Measurements from ENCODE around the gene ATRN. TPM values are rescaled to one million over a fixed set of nuclear protein-coding genes. Genes with fewer than 3 reads are reported as not detected.

The ATRN gene
- total RNA-seq, 1 donor from 2014 or later: 23.6 TPM

DNA sequence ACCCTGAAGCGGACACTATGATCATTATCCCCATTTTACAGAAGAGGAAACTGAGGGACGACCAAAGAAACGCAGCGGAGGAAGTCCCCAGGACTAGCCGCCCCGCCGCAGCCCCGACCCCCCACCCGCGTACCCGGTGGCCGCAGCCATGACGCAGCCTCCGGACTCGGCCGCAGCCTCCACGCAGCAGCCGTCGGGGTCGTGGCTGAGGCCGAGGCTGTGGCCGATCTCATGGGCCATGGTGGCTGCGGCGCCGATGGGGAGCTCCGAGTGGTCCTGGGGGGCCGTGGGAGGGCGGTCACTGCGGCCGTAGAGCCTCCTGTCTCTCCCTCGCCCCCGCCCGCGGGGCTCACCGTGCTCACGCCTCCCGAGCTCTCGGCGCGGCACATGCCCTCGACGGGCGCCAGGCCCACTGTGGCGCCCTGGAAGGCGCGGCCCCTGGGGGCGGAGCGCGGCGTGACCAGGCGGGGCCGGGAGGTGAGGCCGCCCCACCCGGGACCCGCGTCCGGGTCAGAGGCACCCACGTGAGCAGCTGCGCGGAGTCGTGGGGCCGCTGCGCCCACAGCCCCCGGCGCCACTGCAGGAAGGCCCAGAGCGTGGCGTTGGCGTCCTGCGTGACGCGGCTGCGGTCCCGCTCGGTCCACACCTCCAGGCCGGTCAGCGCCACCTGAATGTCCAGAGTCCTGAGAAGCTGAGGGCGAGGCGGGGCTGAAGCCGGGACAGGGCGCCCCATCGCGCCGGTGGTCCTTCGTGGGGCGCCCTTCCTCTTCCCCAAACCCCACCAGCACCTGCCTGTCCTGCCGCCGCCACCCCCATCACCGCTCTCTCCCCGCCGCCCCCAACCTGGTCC, 202.6 kb downstream of the ATRN start:
- DNase-seq (ENCODE audit: low spot score): no peak

DNA sequence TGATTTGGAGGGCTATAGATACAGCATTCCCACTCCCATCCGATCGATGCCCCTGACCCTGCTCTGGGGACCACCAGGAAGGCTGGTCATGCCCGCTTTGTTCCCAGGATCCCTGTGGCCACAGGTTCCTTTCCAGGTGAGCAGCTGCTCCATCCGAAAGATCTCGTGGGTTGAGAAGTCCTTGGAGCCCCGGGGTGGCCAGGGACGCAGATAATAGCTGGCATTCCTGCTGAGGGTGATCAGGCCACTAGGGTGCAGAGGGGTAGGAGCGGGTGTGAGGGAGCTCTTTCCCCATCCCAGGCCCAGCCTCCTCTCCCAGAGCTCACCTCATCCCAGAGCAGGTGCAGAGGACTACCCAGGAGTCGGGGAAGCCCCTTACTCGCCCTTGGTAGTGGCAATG, 203.6 kb downstream of the ATRN start:
- DNase-seq (ENCODE audit: low spot score): no peak

DNA sequence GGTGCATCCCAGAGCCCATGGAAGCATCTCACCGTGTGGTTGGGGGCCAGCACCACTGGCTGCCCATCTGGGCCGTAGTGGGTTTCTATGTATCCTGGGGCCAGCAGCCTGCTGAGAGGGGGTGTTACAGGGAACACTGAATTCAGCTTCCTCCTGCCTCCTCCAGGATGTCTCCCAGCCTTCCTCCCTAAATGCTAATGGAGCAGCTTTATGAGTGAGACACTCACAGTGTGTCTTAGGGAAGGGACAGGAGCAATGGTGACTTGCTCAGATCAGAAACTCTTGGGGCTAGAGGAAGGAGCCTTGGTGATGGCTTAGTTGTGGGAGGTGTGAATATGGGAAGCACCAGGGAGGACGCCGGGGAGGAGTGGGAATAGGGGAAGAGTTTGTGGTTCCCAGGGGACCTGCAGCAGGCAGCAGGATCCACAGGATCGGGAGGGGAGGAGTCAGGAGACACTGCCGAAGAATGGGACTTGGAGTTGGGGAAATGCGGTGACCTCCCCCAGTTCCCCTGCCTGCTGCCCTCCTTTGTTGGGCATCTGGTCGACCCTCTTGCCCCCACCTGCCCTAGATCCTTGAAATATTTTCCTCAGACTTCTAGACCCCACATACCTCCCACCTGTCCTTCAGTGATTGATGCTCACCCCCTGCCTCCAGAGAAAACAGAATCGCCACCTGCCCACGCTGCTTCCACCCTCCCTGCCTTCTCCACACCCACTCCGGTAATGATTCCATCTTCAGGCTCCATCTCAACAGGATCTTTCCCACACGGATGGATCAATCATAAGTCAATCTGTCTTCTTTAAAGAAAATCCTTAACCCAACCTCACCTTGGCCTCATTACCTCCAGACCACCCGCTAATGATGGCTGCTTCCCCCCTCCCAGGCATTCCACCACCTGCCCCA, 204.4 kb downstream of the ATRN start:
- no peak for DNase-seq (ENCODE audit: low spot score)

DNA sequence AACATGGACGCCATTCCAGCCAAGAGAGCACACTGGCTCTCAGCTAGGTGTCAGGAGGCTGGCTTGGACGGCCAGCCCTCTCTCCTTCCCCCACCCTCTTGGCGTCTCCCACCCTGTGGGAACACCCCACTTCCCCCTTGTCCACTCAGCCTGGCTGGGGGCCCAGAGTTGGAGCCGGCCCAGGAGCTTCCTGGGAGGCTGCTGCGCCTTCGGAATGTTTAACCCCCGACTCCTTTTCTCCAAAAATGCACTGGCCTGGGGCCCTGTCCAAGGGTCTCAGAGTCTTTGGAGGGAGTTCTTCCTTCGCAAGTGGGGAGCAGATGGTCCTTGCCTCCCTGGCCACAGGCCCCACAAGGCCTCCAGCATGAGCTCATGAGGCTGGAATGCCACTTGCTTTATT, 206.9 kb downstream of the ATRN start:
- DNase-seq (ENCODE audit: low spot score): peak; percentile 43

DNA sequence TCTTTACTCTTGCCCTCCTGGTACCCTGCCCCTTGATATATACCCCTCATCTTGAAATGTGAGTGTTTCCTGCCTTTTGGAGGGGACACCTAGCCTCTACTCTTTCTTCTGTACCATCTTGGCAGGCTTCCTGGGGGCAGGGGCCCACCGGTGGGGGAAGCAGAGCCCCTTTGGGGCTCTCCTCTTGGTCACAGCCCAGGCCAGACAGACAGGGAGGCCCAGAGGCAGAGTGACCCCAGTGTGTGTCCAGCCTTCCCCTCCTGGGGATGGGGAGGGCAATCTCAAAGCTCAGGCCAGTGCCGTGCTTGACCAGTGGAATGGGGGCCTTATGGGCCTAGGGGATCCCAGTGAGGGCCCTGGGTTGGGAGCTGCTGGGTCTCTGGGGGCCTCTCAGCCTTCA, 207.4 kb downstream of the ATRN start:
- no peak for DNase-seq (ENCODE audit: low spot score)

DNA sequence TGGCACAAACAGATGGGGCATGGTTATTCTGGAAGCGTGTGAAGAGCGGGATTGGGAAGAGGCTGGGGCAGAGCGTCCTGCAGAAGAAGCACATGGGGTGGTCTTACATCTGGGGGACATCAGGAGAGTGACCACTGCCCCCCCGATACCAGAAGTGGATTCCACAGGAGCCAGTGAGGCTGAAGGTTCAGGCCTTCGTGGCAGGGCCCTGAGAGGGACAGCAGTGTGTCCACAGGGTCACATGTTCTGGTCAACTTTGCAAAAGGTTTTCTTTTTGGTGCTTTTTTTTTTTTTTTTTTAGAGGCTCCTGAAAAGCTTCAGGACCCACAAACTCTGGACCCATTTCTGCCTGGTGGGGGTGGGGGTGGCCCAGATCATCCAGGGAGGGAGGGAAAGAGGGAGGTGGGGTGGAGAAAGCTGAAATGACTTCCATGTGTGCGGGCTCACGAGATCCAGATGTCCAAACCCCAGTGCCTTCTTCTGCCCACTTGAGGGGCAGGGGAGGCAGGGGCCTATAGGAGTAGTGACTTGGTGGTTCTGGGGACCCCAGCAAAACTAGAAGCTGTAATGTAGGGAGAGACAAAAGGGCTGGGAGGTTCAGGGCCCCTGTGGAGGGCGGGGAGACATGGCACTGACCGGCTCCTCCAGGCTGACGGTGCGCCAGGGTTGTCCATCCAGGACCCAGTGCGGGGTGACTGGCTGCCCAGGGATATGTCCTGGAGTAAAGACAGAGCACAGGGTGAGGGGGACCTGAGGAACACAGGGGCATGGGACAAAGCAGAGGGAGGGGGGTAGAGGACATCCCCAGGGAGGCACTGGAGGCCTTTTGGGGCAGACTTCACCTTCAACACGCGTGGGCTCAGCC, 208.3 kb downstream of the ATRN start:
- peak; percentile 36 for DNase-seq (ENCODE audit: low spot score)

DNA sequence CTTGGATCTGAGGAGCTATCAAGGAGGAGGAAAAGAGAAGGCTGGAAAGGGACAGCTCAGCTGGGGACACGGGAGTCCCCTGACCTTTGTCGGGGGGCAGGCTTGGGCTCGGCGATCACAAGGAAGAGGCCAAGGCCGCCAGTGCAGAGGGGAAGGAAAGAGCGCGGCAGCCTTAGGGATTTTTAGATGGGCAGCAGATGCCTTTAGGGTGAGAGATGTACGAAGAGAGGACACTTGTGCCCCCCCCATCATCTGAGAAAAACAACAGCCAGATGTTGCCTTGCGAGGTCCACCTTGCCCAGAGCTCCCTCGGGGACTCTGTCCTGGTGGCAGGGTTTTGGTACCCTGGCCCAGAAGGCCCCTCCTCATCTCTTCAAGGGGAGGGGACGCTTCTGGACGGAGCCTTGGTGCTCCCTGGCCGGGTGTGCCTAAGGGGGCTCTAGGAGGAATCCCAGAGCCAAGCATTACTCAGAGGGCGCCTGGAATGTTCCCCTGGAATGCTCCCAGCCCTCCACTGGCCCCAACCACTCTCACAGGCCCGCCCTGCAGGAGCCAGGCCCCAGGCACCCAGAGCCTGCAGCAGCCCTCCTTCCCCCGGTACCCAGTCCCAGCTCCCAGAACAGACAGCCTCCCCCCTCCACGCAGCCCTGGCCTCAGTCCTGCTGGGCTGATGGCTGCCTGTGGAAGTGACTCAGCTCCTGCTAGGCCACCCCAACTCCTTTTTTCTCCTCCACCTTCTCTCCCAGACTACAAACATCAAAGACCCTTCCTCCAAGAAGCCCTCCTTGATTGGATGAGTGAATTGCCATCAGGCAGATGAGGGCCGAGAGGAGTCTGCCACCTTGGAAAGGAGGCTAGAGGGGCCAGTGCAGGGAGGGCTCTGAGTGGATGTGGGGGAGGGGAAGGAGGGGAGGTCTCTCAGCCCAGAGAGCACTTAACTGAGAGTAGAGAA, 209.2 kb downstream of the ATRN start:
- peak; percentile 94 for DNase-seq (ENCODE audit: low spot score)

DNA sequence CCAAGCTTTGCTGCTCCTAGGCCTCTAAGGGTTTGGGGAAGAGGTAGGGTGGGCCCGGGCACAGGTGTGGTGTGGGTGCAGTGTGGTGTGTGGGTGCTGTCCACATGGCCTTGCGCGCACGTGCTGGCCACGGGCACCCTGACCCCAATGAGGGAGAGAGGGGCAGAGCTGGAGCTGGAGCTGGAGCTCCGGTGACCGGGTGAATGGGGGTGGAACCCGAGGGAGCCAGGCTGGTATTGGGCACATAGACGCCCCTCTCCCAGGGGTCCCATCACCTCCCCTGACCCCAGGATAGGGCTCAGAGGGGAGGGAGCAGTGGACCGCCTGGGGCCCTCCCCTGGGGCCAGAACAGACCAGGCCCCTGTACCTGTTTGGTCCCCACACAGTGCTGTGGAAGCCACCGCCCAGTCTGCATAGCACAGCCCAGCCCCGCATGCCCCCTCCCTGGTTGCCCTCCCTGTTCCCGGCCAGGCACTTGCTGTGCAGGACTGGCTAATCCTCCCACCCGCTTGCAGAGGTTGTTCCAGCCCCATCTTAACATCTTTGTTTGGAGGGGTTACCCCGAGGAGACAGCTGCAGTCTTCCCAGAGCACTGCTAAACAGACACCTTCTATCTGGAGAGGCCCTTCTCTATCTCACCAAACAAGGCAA, 210.0 kb downstream of the ATRN start:
- DNase-seq (ENCODE audit: low spot score): peak; percentile 43

DNA sequence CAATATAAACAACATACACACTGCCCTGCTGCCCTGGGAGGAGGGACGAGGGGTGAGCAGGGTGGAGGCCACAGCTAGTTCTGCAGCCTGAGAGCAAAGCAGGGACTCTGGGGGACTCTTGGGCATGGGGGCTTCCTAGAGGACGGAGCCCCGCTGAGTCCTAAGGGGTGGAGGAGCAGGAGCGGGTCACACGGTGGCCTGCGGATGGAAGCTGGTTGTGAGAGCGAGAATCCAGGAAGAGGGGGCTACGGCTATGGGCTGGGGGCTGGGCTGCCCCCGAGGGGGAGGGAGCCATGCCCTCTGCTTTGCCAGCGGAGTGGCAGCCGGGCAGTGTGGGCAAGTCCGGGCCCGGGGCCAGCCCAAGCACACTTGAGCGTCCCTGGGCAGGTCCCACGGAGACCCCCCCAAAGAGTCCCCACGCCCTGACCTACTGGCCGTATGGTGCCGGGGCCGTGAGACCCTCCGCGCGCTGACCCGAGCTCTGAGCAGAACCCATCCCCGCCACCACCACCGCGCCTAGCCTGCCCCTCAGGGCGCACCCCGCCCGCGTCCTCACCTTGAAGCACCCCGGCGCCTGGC, 210.6 kb downstream of the ATRN start:
- no peak for DNase-seq (ENCODE audit: low spot score)

DNA sequence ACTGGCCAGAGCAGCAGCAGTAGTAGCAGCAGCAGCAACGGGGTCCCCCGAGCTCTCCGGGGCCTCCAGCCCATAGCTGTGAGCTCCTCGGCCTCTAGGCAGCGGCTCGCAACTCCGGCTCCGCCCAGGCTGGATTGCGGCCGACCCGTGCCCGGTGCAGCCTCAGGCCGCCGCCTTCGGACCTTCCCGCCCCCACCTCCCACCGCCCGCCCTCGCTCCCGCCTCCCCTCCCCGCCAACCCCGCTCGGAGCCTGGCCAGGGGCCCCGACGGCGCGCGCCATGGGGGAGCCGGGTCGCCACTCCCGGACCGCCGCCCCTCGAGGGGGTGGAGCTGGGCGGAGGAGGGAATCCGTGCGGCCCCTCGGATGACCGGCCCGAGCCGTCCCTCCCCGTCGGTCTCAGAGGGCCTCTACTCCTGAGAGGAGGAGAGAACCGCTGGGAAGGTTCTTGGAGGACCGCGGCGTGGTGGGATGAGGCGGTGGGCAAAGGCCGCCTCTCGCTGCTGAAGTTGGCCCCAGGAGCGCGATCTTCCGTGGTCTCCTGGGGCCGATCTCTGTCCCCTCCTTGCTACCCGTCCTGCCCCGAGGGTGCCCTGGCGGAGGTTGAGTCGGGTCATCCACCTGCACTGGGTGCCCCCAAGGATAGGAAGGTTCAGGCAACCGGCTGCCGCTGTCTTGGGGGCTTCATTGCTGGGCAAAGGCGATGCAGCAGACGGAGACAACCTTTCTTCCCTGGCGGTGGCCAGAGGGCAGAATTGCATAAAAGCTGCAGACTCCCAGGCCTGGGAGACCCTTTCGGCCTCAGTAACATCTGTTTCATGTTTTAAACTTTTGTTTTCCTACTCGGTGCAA, 211.3 kb downstream of the ATRN start, which contains the start of gene ADAM33:
Gene ADAM33, minus strand, starts transcription at position 80 of the 851 bp plus-strand sequence. Its CDS starts 6 bp downstream, at position 74.
- peak; percentile 71 for DNase-seq (ENCODE audit: low spot score)

DNA sequence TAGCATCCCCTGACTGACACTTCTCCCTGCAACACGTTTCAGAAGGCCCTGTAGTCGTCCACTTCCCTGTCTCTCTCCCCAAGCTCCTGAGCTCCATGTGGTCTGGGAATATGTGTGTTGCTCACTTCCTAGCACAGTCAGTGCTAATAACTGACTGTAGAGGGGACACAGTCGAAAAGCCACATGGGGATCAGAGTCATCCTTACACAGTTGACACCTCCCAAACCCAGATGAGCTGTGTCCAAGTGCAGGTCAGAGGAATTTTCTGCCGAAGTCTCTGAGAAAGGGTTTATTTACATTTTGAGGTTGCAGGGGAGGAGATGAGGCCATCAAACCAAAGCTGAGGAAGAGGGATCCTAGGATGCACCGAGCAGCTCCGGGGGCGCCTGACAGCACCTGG, 214.5 kb downstream of the ATRN start:
- no peak for DNase-seq (ENCODE audit: low spot score)

DNA sequence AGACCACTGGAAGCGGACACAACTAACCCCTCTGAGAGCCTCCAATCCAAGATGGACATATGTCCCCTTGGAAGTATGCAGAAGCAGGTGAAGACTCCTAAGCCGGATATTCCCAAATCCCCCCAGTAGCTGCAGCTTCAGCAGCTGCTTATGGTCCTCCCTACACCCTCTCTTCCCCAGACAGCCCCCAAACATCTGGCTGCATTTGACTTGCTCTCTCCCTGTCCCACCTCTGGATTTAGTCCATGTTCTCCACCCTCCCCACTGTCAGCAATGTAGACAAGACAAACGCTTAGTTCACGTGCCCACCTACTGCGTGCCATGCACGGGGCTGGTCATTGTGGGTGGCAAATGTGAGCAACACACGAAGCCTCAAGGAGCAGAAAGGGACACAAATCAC, 215.6 kb downstream of the ATRN start:
- no peak for DNase-seq (ENCODE audit: low spot score)

DNA sequence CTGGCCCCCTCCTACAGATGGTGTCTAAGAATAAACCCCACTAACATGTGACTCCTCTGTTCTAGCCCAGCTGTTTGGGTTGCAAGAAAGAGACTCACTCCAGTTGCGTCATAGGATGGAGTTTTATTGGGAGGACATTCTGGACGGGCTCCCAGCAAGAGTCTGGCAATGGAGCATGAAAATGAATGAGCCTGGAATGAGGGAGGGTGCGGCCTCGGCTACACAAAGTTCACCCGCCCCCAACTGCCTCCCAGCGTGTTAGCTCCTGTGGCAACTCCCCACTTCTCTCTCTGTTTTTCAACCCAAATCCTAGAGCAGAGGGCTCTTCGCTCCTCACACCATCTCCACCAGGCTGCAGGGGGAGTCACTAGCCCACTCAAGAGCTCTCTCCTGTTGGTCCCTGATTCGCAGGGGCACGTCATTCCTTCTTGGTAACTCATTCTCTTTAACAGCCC, 216.1 kb downstream of the ATRN start:
- peak; percentile 98 for DNase-seq (ENCODE audit: low spot score)

DNA sequence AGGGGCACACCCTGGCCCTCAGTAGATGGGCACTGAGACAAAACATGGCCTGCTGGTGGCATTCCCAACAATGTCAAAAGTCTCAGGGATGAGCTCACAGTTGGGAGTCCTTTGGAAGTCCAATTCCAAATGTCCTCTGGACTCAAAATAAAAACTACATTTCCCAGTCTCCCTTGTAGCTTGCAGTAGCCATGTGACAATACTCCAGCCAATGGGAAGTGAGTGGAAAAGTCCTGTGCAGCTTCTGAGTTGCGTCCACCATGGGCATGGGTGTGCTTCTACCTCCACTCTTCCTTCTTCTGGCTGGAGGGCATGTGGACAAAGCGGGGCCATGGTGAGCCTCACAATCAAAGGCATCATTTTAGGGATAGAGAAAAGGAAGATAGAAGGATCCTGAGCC, 216.8 kb downstream of the ATRN start:
- DNase-seq (ENCODE audit: low spot score): peak; percentile 75

DNA sequence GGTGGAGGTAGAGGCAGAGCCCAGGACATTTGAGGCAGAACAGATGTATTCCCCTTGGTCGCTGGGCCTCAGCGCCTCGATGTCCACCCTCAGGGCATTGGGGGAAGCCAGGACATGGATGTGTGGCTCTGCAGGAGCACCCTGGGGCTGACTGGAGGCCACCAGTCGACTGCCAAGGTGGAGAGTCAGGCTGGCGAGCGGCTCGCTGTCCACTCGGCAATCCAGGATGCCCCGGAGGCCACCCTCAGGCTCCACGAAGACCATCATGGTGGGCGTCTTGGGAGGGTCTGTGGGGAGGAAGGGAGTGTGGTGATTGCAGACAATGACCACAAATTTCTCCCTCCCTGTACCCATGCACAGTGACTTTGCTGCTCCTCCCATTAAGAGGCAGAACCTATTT, 219.2 kb downstream of the ATRN start:
- no peak for DNase-seq (ENCODE audit: low spot score)

DNA sequence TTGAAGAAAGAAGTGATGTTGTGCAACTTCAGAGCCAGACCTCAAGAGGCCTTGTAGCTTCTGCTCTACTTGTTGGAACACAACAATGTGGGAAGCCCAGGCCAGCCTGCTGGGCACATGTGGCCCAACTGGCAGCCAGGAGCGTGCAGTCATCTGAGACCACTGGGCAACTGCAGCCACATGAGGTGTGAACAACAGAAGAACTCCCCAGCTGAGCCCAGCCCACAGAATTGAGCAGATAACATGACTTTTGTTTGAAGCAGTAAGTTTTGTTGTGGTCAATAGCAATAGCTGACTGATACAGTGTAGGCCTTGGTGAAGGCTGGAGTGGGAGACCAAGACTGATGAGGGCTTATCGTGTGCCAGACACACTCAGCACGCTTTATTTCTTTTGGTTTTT, 219.6 kb downstream of the ATRN start:
- no peak for DNase-seq (ENCODE audit: low spot score)

DNA sequence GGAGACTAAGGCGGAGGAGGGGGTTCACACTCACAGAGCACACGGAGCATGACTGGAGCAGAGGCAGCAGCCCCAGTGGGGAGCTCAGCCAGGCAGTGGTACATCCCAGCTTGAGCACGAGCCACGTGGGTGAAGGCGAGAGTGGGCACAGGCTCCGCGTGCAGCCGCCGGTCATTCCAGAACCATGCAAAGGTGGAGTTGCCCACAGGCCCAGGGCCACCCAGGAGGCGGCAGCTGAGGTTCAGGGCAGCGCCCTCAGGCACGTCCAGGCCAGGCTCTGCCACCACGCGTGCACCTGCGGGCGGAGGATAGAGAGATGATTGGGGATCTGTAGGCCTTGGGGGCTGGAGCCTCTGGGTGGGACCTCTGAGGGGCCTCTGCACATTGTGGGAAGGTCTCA, 220.5 kb downstream of the ATRN start:
- no peak for DNase-seq (ENCODE audit: low spot score)

DNA sequence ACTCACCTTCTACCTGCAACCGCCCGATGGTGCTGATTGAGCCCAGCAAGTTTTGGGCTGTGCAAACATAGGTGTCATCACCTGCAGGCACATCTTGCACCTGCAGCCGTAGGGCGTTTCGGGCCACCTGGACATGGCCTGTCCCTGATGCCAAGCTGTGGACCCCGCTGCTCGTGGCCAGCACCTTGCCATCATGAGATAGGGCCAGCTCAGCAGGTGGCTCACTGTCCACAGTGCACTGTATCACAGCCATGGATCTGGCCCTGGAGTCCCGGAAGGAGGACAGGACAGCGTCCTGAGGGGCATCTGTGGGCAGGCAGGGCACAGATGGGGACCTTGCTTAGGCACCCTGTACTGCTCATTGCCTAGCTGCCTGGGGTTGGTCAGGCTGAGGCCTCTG, 221.1 kb downstream of the ATRN start:
- DNase-seq (ENCODE audit: low spot score): no peak

Measured in umbilical cord (tissue), 2 donors.